Measurements from ENCODE around the gene RNF40. TPM values are rescaled to one million over a fixed set of nuclear protein-coding genes. Genes with fewer than 3 reads are reported as not detected.

Gene RNF40
- total RNA-seq, 4 donors from 2014 or later = 55.3 to 105 (median 77.8) TPM

- intact Hi-C loops (cut with DNase I; ENCODE audit: low total_unique reads) = no loop called here
- peak; percentile 58 for DNase-seq
- Histone ChIP-seq H3K27ac (peak overlapping the region; percentile 85 to 95 (median 91)), H3K4me3 (peak overlapping the region; percentile 72 to 100 (median 96)), H3K36me3 (peaks cover 0 to 12% (median 5%) of the 10 kb centered on the region in 4 donors), H3K4me1 (peaks cover 0 to 43% (median 25%) of the 10 kb centered on the region in 4 donors), H3K27me3 (no peaks in the 10 kb centered on the region), H3K9me3 (no peaks in the 10 kb centered on the region)
- in situ Hi-C loops (cut with MboI; ENCODE audit: low pct_ligation_motif_present in 1 of 4, low pct_unique_long_range_greater_than_20kb in 1 of 4, low sequenced_read_pairs in 3 of 4) = no loop called here
- no peak for TF ChIP-seq EP300 (IDR thresholded peaks at IDR 0.05; ENCODE audit: low read depth)
- no peak for TF ChIP-seq POLR2A (IDR thresholded peaks at IDR 0.05)
- no peak for TF ChIP-seq CTCF (IDR thresholded peaks at IDR 0.05)
- no peak for TF ChIP-seq POLR2AphosphoS5 (IDR thresholded peaks at IDR 0.05)
- 37% methylated on average over 14 of the region's 36 CpGs; no CpG with 5 or more reads in 1 of the 2 donors for WGBS, 2 donors (ENCODE audit: low coverage in 1 of 2)
Measured at GRCh38 chr16:30748634-30749445, 13.3 kb upstream of the RNF40 start.

GRCh38 chr16:30750201-30750600, 11.9 kb upstream of the RNF40 start:
- TF ChIP-seq EP300 (IDR thresholded peaks at IDR 0.05; ENCODE audit: low read depth) = no peak
- TF ChIP-seq POLR2A (IDR thresholded peaks at IDR 0.05) = no peak
- TF ChIP-seq POLR2AphosphoS5 (IDR thresholded peaks at IDR 0.05) = no peak
- TF ChIP-seq CTCF (IDR thresholded peaks at IDR 0.05) = no peak
- H3K27me3 ChIP-seq = no peaks in the 10 kb centered on the region
- in situ Hi-C loops (cut with MboI; ENCODE audit: low pct_ligation_motif_present in 1 of 4, low pct_unique_long_range_greater_than_20kb in 1 of 4, low sequenced_read_pairs in 3 of 4) = no loop called here
- intact Hi-C loops (cut with DNase I; ENCODE audit: low total_unique reads) = no loop called here
- no peaks in the 10 kb centered on the region for H3K9me3 ChIP-seq
- peaks cover 0 to 19% (median 7%) of the 10 kb centered on the region in 4 donors for H3K36me3 ChIP-seq
- 86% methylated on average over 4 of the region's 4 CpGs; no CpG with 5 or more reads in 1 of the 2 donors for WGBS, 2 donors (ENCODE audit: low coverage in 1 of 2)
- no peak for DNase-seq
- H3K4me1 ChIP-seq = peaks cover 0 to 31% (median 19%) of the 10 kb centered on the region in 4 donors
- H3K27ac ChIP-seq = no peak overlapping the region
- H3K4me3 ChIP-seq = no peak overlapping the region

- no peaks in the 10 kb centered on the region for H3K27me3 ChIP-seq
- no peak overlapping the region for H3K4me3 ChIP-seq
- intact Hi-C loops (cut with DNase I; ENCODE audit: low total_unique reads) (no loop called here), in situ Hi-C loops (cut with MboI; ENCODE audit: low pct_ligation_motif_present in 1 of 4, low pct_unique_long_range_greater_than_20kb in 1 of 4, low sequenced_read_pairs in 3 of 4) (no loop called here)
- H3K9me3 ChIP-seq = no peaks in the 10 kb centered on the region
- no peak overlapping the region for H3K27ac ChIP-seq
- no peak for TF ChIP-seq EP300 (IDR thresholded peaks at IDR 0.05; ENCODE audit: low read depth)
- no peak for TF ChIP-seq POLR2AphosphoS5 (IDR thresholded peaks at IDR 0.05)
- no peak for TF ChIP-seq CTCF (IDR thresholded peaks at IDR 0.05)
- no peak for TF ChIP-seq POLR2A (IDR thresholded peaks at IDR 0.05)
- 93 to 100% methylated on average over 2 to 20 of the region's 20 CpGs for WGBS, 2 donors (ENCODE audit: low coverage in 1 of 2)
- H3K36me3 ChIP-seq = peaks cover 0 to 19% (median 7%) of the 10 kb centered on the region in 4 donors
- H3K4me1 ChIP-seq = peaks cover 0 to 25% (median 16%) of the 10 kb centered on the region in 4 donors
- DNase-seq = no peak
Measured at GRCh38 chr16:30750876-30751465, 11.2 kb upstream of the RNF40 start.

GRCh38 chr16:30753596-30753995, 8.5 kb upstream of the RNF40 start:
- Histone ChIP-seq H3K36me3 (peaks cover 0 to 19% (median 7%) of the 10 kb centered on the region in 4 donors), H3K4me1 (peaks cover 0 to 7% (median 7%) of the 10 kb centered on the region in 4 donors), H3K27ac (no peak overlapping the region), H3K4me3 (no peak overlapping the region), H3K27me3 (no peaks in the 10 kb centered on the region), H3K9me3 (no peaks in the 10 kb centered on the region)
- in situ Hi-C loops (cut with MboI; ENCODE audit: low pct_ligation_motif_present in 1 of 4, low pct_unique_long_range_greater_than_20kb in 1 of 4, low sequenced_read_pairs in 3 of 4) (no loop called here), intact Hi-C loops (cut with DNase I; ENCODE audit: low total_unique reads) (no loop called here)
- no peak for DNase-seq
- no peak for TF ChIP-seq POLR2AphosphoS5 (IDR thresholded peaks at IDR 0.05)
- no peak for TF ChIP-seq POLR2A (IDR thresholded peaks at IDR 0.05)
- no peak for TF ChIP-seq EP300 (IDR thresholded peaks at IDR 0.05; ENCODE audit: low read depth)
- no peak for TF ChIP-seq CTCF (IDR thresholded peaks at IDR 0.05)
- 84 to 100% methylated on average over 1 to 4 of the region's 4 CpGs for WGBS, 2 donors (ENCODE audit: low coverage in 1 of 2)

Measured in transverse colon (tissue), 4 donors.